SIG-M5 treated with dmso at 0.1 percent for 504 hours (cell line): ENCODE measurements around the gene MFSD2B.
"Not testable (repeated sequence)": the region's sequence is repeated elsewhere in the genome, so short reads cannot be mapped to it uniquely, and the experiment has no call there.

ENCODE experiments used
- DNase-seq: peaks from one replicate; lab custom pipeline; 2025; ENCODE audit not compliant: unreplicated experiment; lab: John Stamatoyannopoulos, UW

Gene MFSD2B, protein sequence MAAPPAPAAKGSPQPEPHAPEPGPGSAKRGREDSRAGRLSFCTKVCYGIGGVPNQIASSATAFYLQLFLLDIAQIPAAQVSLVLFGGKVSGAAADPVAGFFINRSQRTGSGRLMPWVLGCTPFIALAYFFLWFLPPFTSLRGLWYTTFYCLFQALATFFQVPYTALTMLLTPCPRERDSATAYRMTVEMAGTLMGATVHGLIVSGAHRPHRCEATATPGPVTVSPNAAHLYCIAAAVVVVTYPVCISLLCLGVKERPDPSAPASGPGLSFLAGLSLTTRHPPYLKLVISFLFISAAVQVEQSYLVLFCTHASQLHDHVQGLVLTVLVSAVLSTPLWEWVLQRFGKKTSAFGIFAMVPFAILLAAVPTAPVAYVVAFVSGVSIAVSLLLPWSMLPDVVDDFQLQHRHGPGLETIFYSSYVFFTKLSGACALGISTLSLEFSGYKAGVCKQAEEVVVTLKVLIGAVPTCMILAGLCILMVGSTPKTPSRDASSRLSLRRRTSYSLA

DNA sequence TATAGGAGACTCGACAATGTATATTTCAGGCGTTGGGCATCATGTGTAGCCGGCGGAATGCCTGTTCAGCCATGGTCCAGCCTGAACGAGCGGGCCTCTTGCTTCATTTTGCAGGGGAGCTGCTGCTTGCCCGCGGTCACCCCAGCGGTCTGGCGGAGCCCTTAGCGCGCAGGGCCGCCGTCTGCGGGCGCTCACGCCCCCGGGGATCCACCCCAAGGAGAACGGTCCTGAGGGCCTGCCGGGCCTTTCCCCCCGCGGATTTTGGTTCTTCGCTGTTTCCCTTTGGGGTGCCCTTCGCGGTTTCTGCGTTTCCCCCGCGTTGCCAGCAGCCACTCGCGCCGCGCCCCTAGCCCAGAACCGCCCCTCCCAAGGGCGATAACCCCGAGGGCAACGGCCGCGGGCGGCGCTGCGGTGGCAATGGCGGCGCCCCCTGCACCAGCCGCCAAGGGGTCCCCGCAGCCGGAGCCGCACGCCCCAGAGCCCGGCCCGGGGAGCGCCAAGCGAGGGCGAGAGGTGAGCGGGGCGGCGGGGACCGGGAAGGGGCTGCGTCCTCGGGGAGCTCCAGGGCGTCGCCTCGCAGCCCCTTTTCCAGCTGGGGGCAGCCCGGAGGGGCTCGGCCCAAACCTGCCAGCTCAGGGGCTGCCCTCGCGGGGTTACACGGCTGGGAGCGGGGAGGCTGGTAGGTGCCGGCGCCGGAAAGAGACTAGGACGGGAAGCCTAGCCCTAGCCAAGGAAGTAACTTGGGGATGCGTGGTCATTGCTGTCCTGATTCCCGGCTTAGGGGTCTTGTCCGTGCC, at the start of gene MFSD2B:
Gene MFSD2B, plus strand, starts transcription at position 406 of the 797 bp plus-strand sequence. Its CDS starts 12 bp downstream, at position 418.
- DNase-seq = no peak

DNA sequence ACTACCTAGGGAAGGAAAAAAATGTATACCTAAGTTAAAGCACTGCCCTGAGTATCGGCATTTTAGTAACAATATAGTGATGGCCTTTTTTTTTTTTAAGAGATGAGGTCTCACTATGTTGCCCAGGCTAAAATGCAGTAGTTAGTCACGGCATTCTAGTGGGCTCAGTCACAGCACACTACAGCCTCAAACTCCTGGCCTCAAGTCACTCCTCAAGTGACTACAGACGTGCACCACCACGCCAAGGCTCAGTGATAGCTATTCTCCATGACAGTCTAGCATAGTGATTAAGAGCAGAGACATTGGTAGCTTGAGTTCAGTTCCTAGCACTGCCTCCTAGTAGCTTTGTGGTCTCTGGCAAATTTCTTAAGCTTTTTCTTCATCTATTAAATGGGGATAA, 42.0 kb upstream of the MFSD2B start:
- DNase-seq = no peak

DNA sequence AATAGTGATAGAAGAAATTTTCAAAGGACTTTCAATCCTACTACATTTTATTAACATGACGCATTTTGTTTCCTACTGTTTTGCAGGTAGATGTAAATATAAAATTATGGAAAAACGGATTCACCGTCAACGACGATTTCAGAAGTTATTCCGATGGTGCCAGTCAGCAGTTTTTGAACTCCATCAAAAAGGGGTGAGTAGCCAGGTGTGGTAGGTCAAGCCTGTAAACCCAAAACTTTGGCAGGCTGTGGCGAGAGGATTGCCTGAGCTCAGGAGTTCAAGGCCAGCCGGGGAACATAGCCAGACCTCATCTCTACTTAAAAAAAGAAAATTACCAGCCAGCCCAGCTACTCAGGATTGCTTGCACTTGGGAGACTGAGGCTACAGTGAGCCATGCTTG, 33.0 kb upstream of the MFSD2B start:
- DNase-seq = no peak

- peak; percentile 28 for DNase-seq
Observed at GRCh38 chr2:23988371-23988770, 21.5 kb upstream of the MFSD2B start.

- no peak for DNase-seq
Observed at GRCh38 chr2:23992931-23993330, 17.0 kb upstream of the MFSD2B start.

DNA sequence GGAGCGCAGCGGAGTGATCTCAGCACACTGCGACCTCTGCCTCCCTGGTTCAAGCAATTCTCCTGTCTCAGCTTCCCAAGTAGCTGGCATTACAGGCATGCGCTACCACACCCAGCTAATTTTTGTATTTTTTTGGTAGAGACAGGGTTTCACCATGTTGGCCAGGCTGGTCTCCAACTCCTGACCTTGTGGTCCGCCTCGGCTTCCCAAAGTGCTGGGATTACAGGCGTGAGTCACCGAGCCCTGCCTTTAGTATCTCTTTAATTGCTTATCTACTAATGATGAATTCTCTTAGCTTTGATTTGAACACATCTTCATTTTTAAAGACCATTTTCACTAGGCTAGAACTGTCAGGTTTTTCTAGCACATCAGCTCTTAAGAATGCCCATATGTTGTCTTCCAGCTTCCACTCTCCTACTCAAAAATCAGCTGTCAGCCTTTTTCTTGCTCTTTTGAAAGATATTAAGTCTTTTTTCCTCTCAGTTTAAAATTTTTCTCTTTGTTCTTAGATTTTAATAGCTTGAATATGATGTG, 16.1 kb upstream of the MFSD2B start:
- DNase-seq = no peak

- no peak for DNase-seq
Observed at GRCh38 chr2:23994567-23994966, 15.3 kb upstream of the MFSD2B start.

- no peak for DNase-seq
Observed at GRCh38 chr2:24007693-24008092, 2.2 kb upstream of the MFSD2B start.

GRCh38 chr2:24008672-24009366, 1.1 kb upstream of the MFSD2B start:
- no peak for DNase-seq

DNA sequence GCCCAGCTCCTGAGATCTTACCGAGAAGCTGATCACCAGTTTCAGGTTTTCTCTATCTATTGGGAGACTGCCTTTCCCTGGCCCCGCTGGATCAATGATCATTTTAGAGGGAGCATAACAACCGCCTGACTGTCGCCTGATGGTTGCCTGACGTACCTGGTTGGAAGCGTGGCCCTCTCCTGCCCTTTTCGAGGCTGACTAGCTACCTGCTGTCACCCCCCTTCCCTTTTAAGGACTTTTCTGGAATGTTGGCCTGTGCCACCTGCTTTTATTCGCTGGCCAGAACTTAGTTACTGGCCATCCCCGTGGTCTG, 562 bp upstream of the MFSD2B start:
- DNase-seq = no peak

- no peak for DNase-seq
Observed at GRCh38 chr2:24010477-24011249, 778 bp downstream of the MFSD2B start.

DNA sequence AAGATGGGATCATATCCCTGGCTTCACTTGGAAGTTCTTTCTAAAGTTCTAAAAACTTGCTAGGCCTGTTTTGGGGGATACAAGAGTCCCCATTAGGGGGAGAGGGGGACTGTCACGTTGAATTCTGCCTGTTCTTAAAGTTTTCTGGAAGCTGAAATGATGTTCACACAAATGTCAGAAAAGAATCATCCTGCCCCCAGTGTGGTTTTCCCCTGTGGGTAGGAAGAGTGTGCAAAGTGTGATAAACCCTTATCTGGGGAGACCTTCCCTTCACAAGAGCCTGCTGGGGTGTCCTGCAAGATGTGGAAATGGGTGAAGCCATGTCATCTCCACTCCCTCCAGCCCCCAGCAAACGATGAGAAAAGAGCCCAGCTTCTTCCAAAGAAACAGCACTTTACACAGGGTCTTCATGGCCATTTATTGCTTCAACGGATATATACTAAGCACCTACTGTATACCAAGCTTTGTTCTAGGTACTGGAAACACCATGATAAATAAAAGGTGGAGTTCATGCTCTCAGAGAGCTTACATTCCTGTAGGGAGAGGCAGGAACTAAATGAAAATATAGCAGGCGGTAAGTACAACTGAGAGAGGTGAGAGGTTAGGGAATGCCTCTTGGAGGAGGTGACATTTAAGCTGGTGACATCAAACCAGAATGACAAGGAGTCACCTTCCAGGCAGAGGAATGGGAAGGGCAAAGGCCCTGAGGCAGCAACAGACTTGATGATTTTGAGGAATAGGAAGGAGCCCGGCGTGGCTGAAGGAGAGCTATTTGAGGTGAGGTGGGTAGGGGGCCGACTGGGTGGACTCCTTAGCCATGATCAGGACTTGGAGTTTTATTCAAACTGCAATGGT, 1.6 kb downstream of the MFSD2B start:
- no peak for DNase-seq

DNA sequence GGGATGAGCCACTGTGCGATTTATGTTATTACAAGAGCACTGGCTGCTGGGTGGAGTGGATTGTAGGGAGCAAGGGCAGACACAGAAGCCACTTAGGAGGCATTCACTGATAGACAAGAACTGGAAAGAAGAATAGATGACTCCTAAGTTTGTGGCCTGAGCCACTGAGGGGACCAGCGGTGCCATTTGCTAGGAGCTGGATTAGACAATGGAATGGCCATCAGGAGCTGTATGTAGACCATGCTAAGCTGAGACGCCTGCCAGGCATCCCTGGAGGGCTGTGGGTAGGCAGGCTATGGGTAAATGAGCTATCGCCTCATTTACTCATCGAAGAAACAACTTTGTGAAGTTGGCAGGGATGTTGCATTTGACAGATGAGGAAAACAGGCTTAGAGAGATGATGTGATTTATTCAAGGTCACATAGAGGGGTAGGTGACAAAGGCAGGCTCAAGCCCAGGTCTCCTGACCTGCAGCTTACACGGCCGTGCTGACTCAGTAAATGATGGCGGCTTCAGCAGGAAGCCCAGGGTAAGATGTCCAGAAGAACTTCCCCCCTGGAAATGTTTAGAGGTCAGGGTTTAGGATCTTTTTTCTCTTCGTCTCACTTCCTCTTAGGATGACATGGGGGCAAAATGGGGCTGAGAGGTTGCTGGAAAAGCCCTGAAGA, 2.8 kb downstream of the MFSD2B start:
- DNase-seq = no peak

- not testable (repeated sequence) for DNase-seq
Observed at GRCh38 chr2:24014902-24015301, 5.0 kb downstream of the MFSD2B start.

GRCh38 chr2:24015562-24016375, 5.9 kb downstream of the MFSD2B start:
- peak; percentile 22 for DNase-seq

DNA sequence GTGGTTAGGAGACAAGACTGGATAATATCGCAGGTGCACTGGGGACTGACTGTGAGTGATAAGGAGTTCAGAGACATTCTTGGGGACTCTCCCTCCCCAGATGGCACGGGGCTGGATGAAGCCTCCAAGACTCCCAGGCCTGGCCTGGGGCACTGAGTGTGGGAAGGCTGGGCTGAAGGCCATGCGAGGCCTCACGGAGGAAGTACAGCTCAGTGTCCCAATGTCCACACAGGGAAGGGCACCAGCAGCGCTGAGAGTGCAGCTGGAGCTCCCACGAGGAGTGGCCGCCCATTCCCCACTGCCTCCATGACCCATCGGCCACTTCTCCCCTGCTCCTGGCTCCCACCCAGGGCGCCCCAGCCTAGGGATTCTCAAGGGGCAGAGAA, 6.5 kb downstream of the MFSD2B start:
- no peak for DNase-seq

- no peak for DNase-seq
Observed at GRCh38 chr2:24016853-24017703, 7.2 kb downstream of the MFSD2B start.
